ENCODE data around the gene RABGAP1. TPM values are rescaled to one million over a fixed set of nuclear protein-coding genes. Genes with fewer than 3 reads are reported as not detected.

Gene RABGAP1
- total RNA-seq, 1 experiment from 2014 or later = 64.0 TPM

DNA sequence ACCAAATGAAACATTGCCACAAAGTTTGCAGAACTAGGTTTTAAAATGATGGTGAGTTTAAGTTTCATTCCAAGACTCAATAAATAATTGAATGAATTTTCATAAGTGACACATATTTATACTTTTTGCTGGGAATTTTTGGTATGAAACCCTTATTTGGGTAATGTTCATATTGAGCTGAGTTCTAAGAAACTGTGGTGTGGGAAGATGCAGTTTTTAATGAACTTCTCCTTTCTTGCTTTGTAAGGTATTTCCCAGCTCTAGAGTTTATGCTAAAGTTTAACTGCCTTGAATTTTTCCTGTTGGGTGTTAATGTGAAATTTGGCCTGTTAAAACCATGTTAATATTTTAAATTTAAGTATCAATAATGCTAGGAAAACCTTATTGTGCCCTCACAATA is 15.1 kb downstream of the RABGAP1 start:
- no peak for DNase-seq (ENCODE audit: low spot score)
- Histone ChIP-seq H3K27ac (ENCODE audit: low read depth, low read length, poor library complexity, severe bottlenecking) (no peak overlapping the region), H3K4me1 (ENCODE audit: insufficient read depth, low read length, poor library complexity, severe bottlenecking) (no peaks in the 10 kb centered on the region), H3K36me3 (ENCODE audit: insufficient read depth, low read length, poor library complexity, severe bottlenecking) (peaks cover 23% of the 10 kb centered on the region), H3K4me3 (ENCODE audit: low read depth, low read length, poor library complexity, severe bottlenecking) (no peak overlapping the region), H3K9me3 (ENCODE audit: low read depth, low read length, poor library complexity, severe bottlenecking) (no peaks in the 10 kb centered on the region), H3K27me3 (replicated peaks; ENCODE audit: insufficient read depth, low read depth, low read length, poor library complexity) (no peaks in the 10 kb centered on the region)
- no peak for TF ChIP-seq EZH2 (IDR thresholded peaks at IDR 0.05; ENCODE audit: borderline replicate concordance, low read depth, low read length, poor library complexity, severe bottlenecking)
- TF ChIP-seq, protein P1, sequence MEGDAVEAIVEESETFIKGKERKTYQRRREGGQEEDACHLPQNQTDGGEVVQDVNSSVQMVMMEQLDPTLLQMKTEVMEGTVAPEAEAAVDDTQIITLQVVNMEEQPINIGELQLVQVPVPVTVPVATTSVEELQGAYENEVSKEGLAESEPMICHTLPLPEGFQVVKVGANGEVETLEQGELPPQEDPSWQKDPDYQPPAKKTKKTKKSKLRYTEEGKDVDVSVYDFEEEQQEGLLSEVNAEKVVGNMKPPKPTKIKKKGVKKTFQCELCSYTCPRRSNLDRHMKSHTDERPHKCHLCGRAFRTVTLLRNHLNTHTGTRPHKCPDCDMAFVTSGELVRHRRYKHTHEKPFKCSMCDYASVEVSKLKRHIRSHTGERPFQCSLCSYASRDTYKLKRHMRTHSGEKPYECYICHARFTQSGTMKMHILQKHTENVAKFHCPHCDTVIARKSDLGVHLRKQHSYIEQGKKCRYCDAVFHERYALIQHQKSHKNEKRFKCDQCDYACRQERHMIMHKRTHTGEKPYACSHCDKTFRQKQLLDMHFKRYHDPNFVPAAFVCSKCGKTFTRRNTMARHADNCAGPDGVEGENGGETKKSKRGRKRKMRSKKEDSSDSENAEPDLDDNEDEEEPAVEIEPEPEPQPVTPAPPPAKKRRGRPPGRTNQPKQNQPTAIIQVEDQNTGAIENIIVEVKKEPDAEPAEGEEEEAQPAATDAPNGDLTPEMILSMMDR (conservative IDR thresholded peaks at IDR 0.05; ENCODE audit: low read depth, low read length) = no peak
- BruUV-seq (replicated peaks) = no TSS peak
- POLR2A ChIA-PET (ENCODE audit: low non-redundant PET) = no interaction called here
- CTCF ChIA-PET = no interaction called here
- intact Hi-C loops (cut with micrococcal nuclease; ENCODE audit: unreplicated experiment) = no loop called here

DNA sequence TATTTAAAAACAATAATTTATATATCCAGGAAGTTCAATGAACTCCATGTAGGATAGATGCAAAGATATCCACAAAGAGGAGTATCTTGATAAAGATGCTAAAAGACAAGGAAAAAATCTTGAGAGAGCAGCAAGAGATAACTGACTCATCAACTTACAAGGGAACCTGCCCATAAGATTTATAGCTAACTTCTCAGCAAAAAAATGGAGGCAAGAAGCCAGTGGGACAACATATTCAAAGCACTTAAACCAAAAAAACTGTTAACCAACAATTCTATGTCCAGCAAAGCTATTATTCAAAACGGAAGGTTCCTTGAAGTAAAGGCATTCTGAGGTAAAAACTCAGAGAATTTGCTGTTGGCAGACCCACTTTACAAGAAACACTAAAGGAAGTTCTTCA is 20.3 kb downstream of the RABGAP1 start:
- no peak for DNase-seq (ENCODE audit: low spot score)
- no peaks in the 10 kb centered on the region for H3K9me3 ChIP-seq (ENCODE audit: low read depth, low read length, poor library complexity, severe bottlenecking)
- H3K36me3 ChIP-seq (ENCODE audit: insufficient read depth, low read length, poor library complexity, severe bottlenecking) = peaks cover 39% of the 10 kb centered on the region
- ChIA-PET POLR2A (ENCODE audit: low non-redundant PET) (interaction anchor here (0.5 kb wide), 2 partner anchors 48 to 1431 kb away, joined by 3 to 4 read pairs; partner anchors contain the start of gene ZBTB6), CTCF (no interaction called here)
- BruUV-seq (replicated peaks) = no TSS peak
- no peaks in the 10 kb centered on the region for H3K27me3 ChIP-seq (replicated peaks; ENCODE audit: insufficient read depth, low read depth, low read length, poor library complexity)
- intact Hi-C loops (cut with micrococcal nuclease; ENCODE audit: unreplicated experiment) = no loop called here
- no peaks in the 10 kb centered on the region for H3K4me1 ChIP-seq (ENCODE audit: insufficient read depth, low read length, poor library complexity, severe bottlenecking)
- H3K4me3 ChIP-seq (ENCODE audit: low read depth, low read length, poor library complexity, severe bottlenecking) = no peak overlapping the region
- TF ChIP-seq, protein P1 (conservative IDR thresholded peaks at IDR 0.05; ENCODE audit: low read depth, low read length) = no peak
- no peak for TF ChIP-seq EZH2 (IDR thresholded peaks at IDR 0.05; ENCODE audit: borderline replicate concordance, low read depth, low read length, poor library complexity, severe bottlenecking)
- no peak overlapping the region for H3K27ac ChIP-seq (ENCODE audit: low read depth, low read length, poor library complexity, severe bottlenecking)

DNA sequence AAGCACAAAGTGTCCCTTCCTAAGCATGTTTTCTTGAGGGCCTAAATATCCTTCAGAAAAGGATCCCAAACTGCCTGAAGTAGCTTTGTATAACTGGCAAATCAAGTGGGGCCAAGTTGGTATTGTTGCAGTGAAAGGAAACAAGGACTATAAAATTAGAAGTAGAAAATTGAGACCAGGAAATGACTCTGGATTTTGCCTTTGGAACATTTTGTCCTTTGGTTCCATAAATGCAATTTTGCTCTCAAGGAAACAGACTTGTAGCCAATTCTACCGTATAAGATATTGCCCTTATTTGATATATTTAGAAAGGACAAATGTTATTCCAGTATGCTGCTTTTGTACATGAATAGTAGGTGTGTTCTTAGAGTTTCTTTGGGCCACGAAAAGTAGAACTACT is 34.4 kb downstream of the RABGAP1 start:
- intact Hi-C loops (cut with micrococcal nuclease; ENCODE audit: unreplicated experiment) = no loop called here
- peak overlapping the region; percentile 68 for H3K27ac ChIP-seq (ENCODE audit: low read depth, low read length, poor library complexity, severe bottlenecking)
- H3K9me3 ChIP-seq (ENCODE audit: low read depth, low read length, poor library complexity, severe bottlenecking) = no peaks in the 10 kb centered on the region
- H3K4me1 ChIP-seq (ENCODE audit: insufficient read depth, low read length, poor library complexity, severe bottlenecking) = peaks cover 23% of the 10 kb centered on the region
- no TSS peak for BruUV-seq (replicated peaks)
- no peak overlapping the region for H3K4me3 ChIP-seq (ENCODE audit: low read depth, low read length, poor library complexity, severe bottlenecking)
- TF ChIP-seq, protein P1 (conservative IDR thresholded peaks at IDR 0.05; ENCODE audit: low read depth, low read length) = no peak
- no peak for TF ChIP-seq EZH2 (IDR thresholded peaks at IDR 0.05; ENCODE audit: borderline replicate concordance, low read depth, low read length, poor library complexity, severe bottlenecking)
- ChIA-PET POLR2A (ENCODE audit: low non-redundant PET) (no interaction called here), CTCF (no interaction called here)
- no peaks in the 10 kb centered on the region for H3K27me3 ChIP-seq (replicated peaks; ENCODE audit: insufficient read depth, low read depth, low read length, poor library complexity)
- peaks cover 18% of the 10 kb centered on the region for H3K36me3 ChIP-seq (ENCODE audit: insufficient read depth, low read length, poor library complexity, severe bottlenecking)
- DNase-seq (ENCODE audit: low spot score) = peak; percentile 64

Measured in A673 (cell line).